Natural killer cell (primary cell): ENCODE results near the gene AVPI1. TPM values are rescaled to one million over a fixed set of nuclear protein-coding genes. Genes with fewer than 3 reads are reported as not detected.

ENCODE experiments used
- ATAC-seq, 3 donors: fragments of 150-1000 bp in 2 of 3; fragments of 200-7000 bp in 1 of 3; cut with Tn5 transposase; 1 replicate in 1 of 3; 2 replicates in 2 of 3; pipeline ENCODE4 v1.10.0; 2021; ENCODE audit warnings: mild to moderate bottlenecking in 2 of 3, moderate library complexity in 2 of 3
- DNase-seq, 2 donors: peaks; one replicate each; pipeline versions ENCODE4 v3.0.0 to v3.0.0-alpha.2; 2013 to 2021; ENCODE audit warnings: mixed read lengths in 1 of 2
- H3K27ac ChIP-seq: one replicate; pipeline ENCODE4 v1.5.1; 2013; ENCODE audit warnings: mild to moderate bottlenecking, low read length
- H3K27me3 ChIP-seq: one replicate; pipeline ENCODE4 v1.6.1; 2013; ENCODE audit warnings: low read length; ENCODE audit not compliant: control insufficient read depth, insufficient read depth
- H3K36me3 ChIP-seq: one replicate; pipeline ENCODE4 v1.6.1; 2013; ENCODE audit warnings: low read length; ENCODE audit not compliant: control insufficient read depth, insufficient read depth
- H3K4me1 ChIP-seq: one replicate; pipeline ENCODE4 v1.6.1; 2013; ENCODE audit warnings: low read length; ENCODE audit not compliant: control insufficient read depth, insufficient read depth
- H3K4me3 ChIP-seq: one replicate; pipeline ENCODE4 v1.5.1; 2013; ENCODE audit warnings: low read length
- H3K9me3 ChIP-seq: one replicate; pipeline ENCODE4 v1.6.1; 2013; ENCODE audit warnings: low read length; ENCODE audit not compliant: control insufficient read depth, insufficient read depth
- H3K27ac Mint-ChIP-seq, 2 donors: one replicate each; pipeline ENCODE4 v1.8.0; 2022; ENCODE audit warnings: mild to moderate bottlenecking in 2 of 2, mixed read lengths in 2 of 2, moderate library complexity in 1 of 2
- H3K27me3 Mint-ChIP-seq, 2 donors: one replicate each; pipeline ENCODE4 v1.8.0; 2022; ENCODE audit warnings: low read depth in 2 of 2, mixed read lengths in 2 of 2
- H3K36me3 Mint-ChIP-seq: one replicate; pipeline ENCODE4 v1.8.0; 2022; ENCODE audit warnings: mixed read lengths
- H3K4me1 Mint-ChIP-seq, 2 donors: one replicate each; pipeline ENCODE4 v1.8.0; 2022; ENCODE audit warnings: mixed read lengths in 2 of 2
- H3K4me3 Mint-ChIP-seq: one replicate; pipeline ENCODE4 v1.8.0; 2022; ENCODE audit warnings: mild to moderate bottlenecking, moderate library complexity, mixed read lengths
- H3K9me3 Mint-ChIP-seq, 2 donors: one replicate each; pipeline ENCODE4 v1.8.0; 2022; ENCODE audit warnings: mixed read lengths in 2 of 2
- WGBS: methylation state at CpG from one replicate; pipeline ENCODE4 v1.1.7; 2013; ENCODE audit warnings: missing lambda C conversion rate; ENCODE audit not compliant: insufficient coverage; 5-methylcytosine and 5-hydroxymethylcytosine counted together
- intact Hi-C: fragments of 100-400 bp; cut with micrococcal nuclease; formaldehyde crosslinking; loops from one replicate; pipeline ENCODE4 v1.14.2; 2022
- total RNA-seq, 4 donors: library from RNA; stranded (reverse); fragments of 120-200 nt in 1 of 4; gene quantifications; one replicate each; pipeline versions ENCODE4 v1.2.3 to v1.2.4, GENCODE V29; 2013 to 2022
- TF ChIP-seq, protein P1 (sequence below): fragments of 200-600 bp; IDR thresholded peaks from one replicate; pipeline ENCODE4 v1.8.0; 2022; ENCODE audit warnings: antibody characterized with exemption

Gene AVPI1
- total RNA-seq, 3 donors from 2014 or later (not counting 1 experiment from before 2014, with no cell fraction given): 6.1 to 8.4 (median 6.8) TPM

GRCh38 chr10:97689559-97690020 lies 2.5 kb upstream of the AVPI1 start:
- no peak for ATAC-seq
- no peaks in the 10 kb centered on the region for H3K36me3 Mint-ChIP-seq
- H3K4me3 Mint-ChIP-seq: no peak overlapping the region
- TF ChIP-seq, protein P1, sequence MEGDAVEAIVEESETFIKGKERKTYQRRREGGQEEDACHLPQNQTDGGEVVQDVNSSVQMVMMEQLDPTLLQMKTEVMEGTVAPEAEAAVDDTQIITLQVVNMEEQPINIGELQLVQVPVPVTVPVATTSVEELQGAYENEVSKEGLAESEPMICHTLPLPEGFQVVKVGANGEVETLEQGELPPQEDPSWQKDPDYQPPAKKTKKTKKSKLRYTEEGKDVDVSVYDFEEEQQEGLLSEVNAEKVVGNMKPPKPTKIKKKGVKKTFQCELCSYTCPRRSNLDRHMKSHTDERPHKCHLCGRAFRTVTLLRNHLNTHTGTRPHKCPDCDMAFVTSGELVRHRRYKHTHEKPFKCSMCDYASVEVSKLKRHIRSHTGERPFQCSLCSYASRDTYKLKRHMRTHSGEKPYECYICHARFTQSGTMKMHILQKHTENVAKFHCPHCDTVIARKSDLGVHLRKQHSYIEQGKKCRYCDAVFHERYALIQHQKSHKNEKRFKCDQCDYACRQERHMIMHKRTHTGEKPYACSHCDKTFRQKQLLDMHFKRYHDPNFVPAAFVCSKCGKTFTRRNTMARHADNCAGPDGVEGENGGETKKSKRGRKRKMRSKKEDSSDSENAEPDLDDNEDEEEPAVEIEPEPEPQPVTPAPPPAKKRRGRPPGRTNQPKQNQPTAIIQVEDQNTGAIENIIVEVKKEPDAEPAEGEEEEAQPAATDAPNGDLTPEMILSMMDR: no peak
- Histone ChIP-seq H3K27ac (no peak overlapping the region), H3K4me3 (no peak overlapping the region), H3K9me3 (no peaks in the 10 kb centered on the region), H3K36me3 (no peaks in the 10 kb centered on the region), H3K4me1 (peaks cover 15% of the 10 kb centered on the region), H3K27me3 (no peaks in the 10 kb centered on the region)
- WGBS: 86% methylated on average over 5 of the region's 5 CpGs
- no peaks in the 10 kb centered on the region for H3K27me3 Mint-ChIP-seq
- H3K27ac Mint-ChIP-seq: no peak overlapping the region
- peaks cover 9 to 18% of the 10 kb centered on the region in 2 donors for H3K4me1 Mint-ChIP-seq
- no peak for DNase-seq
- intact Hi-C loops: no loop called here
- no peaks in the 10 kb centered on the region for H3K9me3 Mint-ChIP-seq

DNA sequence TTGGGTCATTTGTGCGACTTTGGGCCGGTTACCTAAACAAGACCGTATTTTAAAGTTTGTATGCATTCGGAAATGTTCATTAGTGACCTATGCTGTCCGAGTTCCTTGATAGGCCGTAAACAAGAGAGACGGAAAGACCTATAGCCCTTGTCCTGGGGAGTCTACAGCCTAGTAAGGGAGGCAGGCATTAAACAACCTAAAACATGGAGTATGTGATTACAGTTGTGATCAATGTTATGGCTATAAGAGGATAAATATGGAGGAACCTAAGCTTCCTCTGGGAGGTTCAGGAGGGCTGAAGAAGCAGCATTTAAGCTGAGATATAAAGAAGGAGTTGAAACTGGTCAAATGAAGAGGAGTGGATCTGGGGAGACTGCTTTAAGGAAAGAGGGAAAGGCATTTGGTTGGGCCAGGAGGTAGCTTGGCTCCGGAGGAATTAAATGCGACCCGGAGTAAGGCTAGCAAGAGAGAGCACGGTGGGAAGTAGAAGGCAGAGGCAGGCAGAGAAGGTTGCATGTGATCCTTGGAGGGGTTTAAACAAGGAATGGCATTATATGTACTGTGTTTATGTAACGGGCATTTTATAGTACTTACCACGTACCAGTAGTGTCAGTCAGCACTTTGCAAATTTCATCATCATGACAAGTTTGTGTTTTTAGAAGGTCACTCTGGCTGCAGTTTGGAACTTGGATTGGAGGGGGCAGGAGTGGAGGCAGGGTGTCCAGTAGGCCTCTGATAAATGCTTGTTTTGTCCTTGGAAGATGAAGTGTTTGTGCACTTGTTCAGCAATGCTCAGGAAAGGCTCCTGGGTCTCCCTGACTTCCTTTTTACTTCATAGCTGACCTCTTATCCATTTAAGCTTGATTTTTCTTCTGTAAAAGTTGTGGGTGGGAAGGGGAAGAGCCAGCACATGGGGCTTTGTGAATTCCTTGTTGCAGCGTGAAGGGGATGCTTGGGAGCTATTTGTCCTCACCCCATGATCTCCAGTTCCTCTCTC lies 1.0 kb upstream of the AVPI1 start:
- peak overlapping the region; percentile 78 for H3K4me3 Mint-ChIP-seq
- H3K27ac Mint-ChIP-seq: peak overlapping the region; percentile 76 to 80
- no peaks in the 10 kb centered on the region for H3K36me3 Mint-ChIP-seq
- 81% methylated on average over 13 of the region's 14 CpGs for WGBS
- Histone ChIP-seq H3K9me3 (no peaks in the 10 kb centered on the region), H3K27me3 (no peaks in the 10 kb centered on the region), H3K4me1 (peaks cover 21% of the 10 kb centered on the region), H3K36me3 (no peaks in the 10 kb centered on the region), H3K4me3 (peak overlapping the region; percentile 46), H3K27ac (peak overlapping the region; percentile 56)
- DNase-seq: no peak
- ATAC-seq: no peak
- H3K9me3 Mint-ChIP-seq: no peaks in the 10 kb centered on the region
- TF ChIP-seq, protein P1: no peak
- intact Hi-C loops: loop anchor here (2.0 kb wide), 3 partner anchors 39 to 49 kb away; partner anchors contain the start of genes PI4K2A and ZFYVE27
- H3K4me1 Mint-ChIP-seq: peaks cover 9 to 18% of the 10 kb centered on the region in 2 donors
- no peaks in the 10 kb centered on the region for H3K27me3 Mint-ChIP-seq

DNA sequence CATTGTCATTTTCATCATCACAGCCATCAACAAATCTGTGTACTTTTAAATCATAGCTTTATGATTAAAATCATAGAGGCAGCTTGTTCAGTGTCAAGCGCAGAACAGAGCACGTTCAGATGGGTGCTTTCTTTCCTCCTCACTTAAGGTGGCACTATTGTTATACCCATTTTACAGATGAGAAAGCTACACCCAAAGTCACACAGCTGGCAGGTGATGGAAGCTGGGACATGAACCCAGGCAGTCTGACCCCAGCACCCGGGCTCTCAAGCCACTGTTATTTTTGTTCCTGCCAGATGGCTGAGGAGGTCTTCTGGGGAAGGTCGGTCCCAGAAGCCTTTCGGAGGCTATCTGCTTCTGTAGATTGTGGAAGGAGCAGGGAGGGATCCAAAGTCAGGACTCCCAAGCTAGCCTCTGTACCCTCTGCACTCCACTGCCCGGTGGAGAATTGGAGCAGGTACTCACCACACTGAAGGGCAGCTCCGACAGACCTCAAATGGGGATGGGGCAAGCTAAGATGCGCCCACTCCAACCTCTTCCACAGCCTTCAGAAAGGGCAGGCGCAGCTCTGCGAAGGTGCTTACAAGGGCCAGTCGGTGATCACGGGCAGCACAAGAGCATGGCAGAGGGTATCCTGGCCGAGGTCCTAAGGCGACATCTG lies 610 bp downstream of the AVPI1 start:
- no peaks in the 10 kb centered on the region for H3K36me3 Mint-ChIP-seq
- H3K27me3 Mint-ChIP-seq: no peaks in the 10 kb centered on the region

More for the DNA sequence above, 610 bp downstream of the AVPI1 start:
- Histone ChIP-seq H3K27me3 (no peaks in the 10 kb centered on the region), H3K9me3 (no peaks in the 10 kb centered on the region), H3K4me3 (peak overlapping the region; percentile 80), H3K27ac (peak overlapping the region; percentile 65), H3K36me3 (no peaks in the 10 kb centered on the region), H3K4me1 (peaks cover 21% of the 10 kb centered on the region)
- TF ChIP-seq, protein P1: no peak
- WGBS: 24% methylated on average over 14 of the region's 14 CpGs
- Mint-ChIP-seq H3K4me3 (peak overlapping the region; percentile 85), H3K4me1 (peaks cover 9 to 18% of the 10 kb centered on the region in 2 donors), H3K27ac (peak overlapping the region; percentile 76 to 80), H3K9me3 (no peaks in the 10 kb centered on the region)
- peak in 1 of 2 donors; percentile 51 for DNase-seq
- ATAC-seq: peak in 1 of 3 donors; percentile 2
- intact Hi-C loops: loop anchor here (2.0 kb wide), 3 partner anchors 38 to 50 kb away; partner anchors contain the start of genes PI4K2A and ZFYVE27
